K562 (cell line): Measurements from ENCODE around the gene TRABD2B. TPM values are rescaled to one million over a fixed set of nuclear protein-coding genes. Genes with fewer than 3 reads are reported as not detected.
A peak's percentile ranks its signal among the peaks of the same experiment; 100 is the strongest.

ENCODE experiments used
- ARID2 ChIP-seq: fragments of 450-650 bp; IDR thresholded peaks from 2 replicates; pipeline ENCODE4 v1.6.1; 2017; ENCODE audit warnings: antibody characterized with exemption, mild to moderate bottlenecking
- EP400 ChIP-seq: fragments of 450-650 bp; IDR thresholded peaks from 2 replicates; pipeline ENCODE4 v1.6.1; 2017; ENCODE audit warnings: antibody characterized with exemption, mild to moderate bottlenecking, moderate library complexity
- HEY1 ChIP-seq: fragments of 250-450 bp; sonication (Bioruptor Pico); IDR thresholded peaks from 2 replicates; pipeline ENCODE4 v1.5.0; 2020; ENCODE audit warnings: mild to moderate bottlenecking, moderate library complexity, borderline replicate concordance
- IRF9 ChIP-seq: fragments of 450-650 bp; IDR thresholded peaks from 2 replicates; pipeline ENCODE4 v1.6.1; 2016; ENCODE audit warnings: missing biosample characterization, missing genetic modification characterization
- KDM2B ChIP-seq: fragments of 250-450 bp; sonication (Bioruptor Pico); IDR thresholded peaks from 2 replicates; pipeline ENCODE4 v1.8.0; 2021; ENCODE audit warnings: mild to moderate bottlenecking, moderate library complexity
- KLF6 ChIP-seq: fragments of 250-450 bp; sonication (Bioruptor Pico); IDR thresholded peaks from 2 replicates; pipeline ENCODE4 v1.4.0; 2020; ENCODE audit warnings: mild to moderate bottlenecking, moderate library complexity, borderline replicate concordance
- LCOR ChIP-seq: sonication (generic); formaldehyde crosslinking; IDR thresholded peaks from 2 replicates; pipeline ENCODE4 v1.8.0; 2022; ENCODE audit warnings: mild to moderate bottlenecking, missing genetic modification reagents
- MYC ChIP-seq, 2 experiments: fragments of 250-450 bp in 1 of 2; sonication (Bioruptor Pico) in 1 of 2; IDR thresholded peaks; 2 replicates each; pipeline versions ENCODE4 v1.5.1 to v1.6.1; 2012 to 2021; ENCODE audit warnings: low read depth in 2 of 2, borderline replicate concordance in 1 of 2, improper control_type of control experiment in 1 of 2, low read length in 1 of 2, mild to moderate bottlenecking in 1 of 2, moderate library complexity in 1 of 2
- NCOA1 ChIP-seq: fragments of 450-650 bp; IDR thresholded peaks from 2 replicates; pipeline ENCODE4 v1.6.1; 2016; ENCODE audit warnings: low read depth
- NCOA6 ChIP-seq: fragments of 450-650 bp; IDR thresholded peaks from 2 replicates; pipeline ENCODE4 v1.6.1; 2017; ENCODE audit warnings: mild to moderate bottlenecking
- NRF1 ChIP-seq, 2 experiments: fragments of 450-650 bp; IDR thresholded peaks in 1 of 2; conservative IDR thresholded peaks in 1 of 2; 2 replicates each; pipeline ENCODE4 v1.6.1; 2014; ENCODE audit warnings: mild to moderate bottlenecking in 2 of 2
- SMARCB1 ChIP-seq: IDR thresholded peaks from 2 replicates; pipeline ENCODE4 v1.6.1; 2011; ENCODE audit warnings: improper control_type of control experiment, low read depth; ENCODE audit not compliant: insufficient read length
- SNRNP70 ChIP-seq: fragments of 200-400 bp; formaldehyde crosslinking; optimal IDR thresholded peaks from 2 replicates; pipeline ENCODE3; 2017; ENCODE audit warnings: low read depth, low read length
- STAG1 ChIP-seq: sonication (generic); formaldehyde crosslinking; IDR thresholded peaks from 2 replicates; pipeline ENCODE4 v1.5.0; 2020; ENCODE audit warnings: missing genetic modification reagents, borderline replicate concordance
- TFAP4 ChIP-seq: sonication (generic); formaldehyde crosslinking; IDR thresholded peaks from 2 replicates; pipeline ENCODE4 v1.8.0; 2022; ENCODE audit warnings: missing genetic modification reagents, mild to moderate bottlenecking, moderate library complexity, borderline replicate concordance
- TGIF2 ChIP-seq: sonication (generic); formaldehyde crosslinking; IDR thresholded peaks from 2 replicates; pipeline ENCODE4 v1.8.1; 2022; ENCODE audit warnings: mild to moderate bottlenecking, missing genetic modification reagents, moderate library complexity
- ZC3H8 ChIP-seq: fragments of 450-650 bp; IDR thresholded peaks from 2 replicates; pipeline ENCODE4 v1.6.1; 2017
- ZNF217 ChIP-seq: sonication (generic); formaldehyde crosslinking; IDR thresholded peaks from 2 replicates; pipeline ENCODE4 v1.8.0; 2022; ENCODE audit warnings: mild to moderate bottlenecking, missing genetic modification reagents
- ZNF347 ChIP-seq: fragments of 450-650 bp; formaldehyde crosslinking; IDR thresholded peaks from 2 replicates; pipeline ENCODE4 v1.4.0; 2020; ENCODE audit warnings: low read depth, mild to moderate bottlenecking, moderate library complexity
- ZNF551 ChIP-seq: fragments of 250-450 bp; sonication (Bioruptor Pico); IDR thresholded peaks from 2 replicates; pipeline ENCODE4 v1.5.0; 2021; ENCODE audit warnings: mild to moderate bottlenecking, moderate library complexity
- ZNF75A ChIP-seq: fragments of 450-650 bp; formaldehyde crosslinking; IDR thresholded peaks from 2 replicates; pipeline ENCODE4 v1.4.0; 2020; ENCODE audit warnings: mild to moderate bottlenecking
- ZNF830 ChIP-seq: fragments of 250-450 bp; sonication (Bioruptor Pico); IDR thresholded peaks from 2 replicates; pipeline ENCODE4 v1.5.0; 2021; ENCODE audit warnings: mild to moderate bottlenecking
- polyA plus RNA-seq, 8 experiments: library from polyadenylated mRNA; depleted of rRNA in 4 of 8; stranded (reverse) in 5 of 8; unstranded in 3 of 8; fragments of >200 nt; fragmentation: Nextera tagmentation in 2 of 8; fragmentation: Illumina TruSeq in 1 of 8; extraction: Ambion mirVana in 2 of 8; extraction: Trizol in 1 of 8; gene quantifications; 2 replicates each; pipeline versions ENCODE4 v1.2.1 to v1.2.3, GENCODE V29; 2011 to 2014; ENCODE audit warnings: inconsistent platforms in 1 of 8, missing spikeins in 1 of 8
- total RNA-seq, 7 experiments: library from RNA; depleted of rRNA in 6 of 7; stranded (reverse); fragments of >200 nt in 6 of 7; fragmentation: Illumina TruSeq in 2 of 7; extraction: Trizol in 2 of 7; gene quantifications; 2 replicates each; pipeline versions ENCODE4 v1.2.1 to v1.2.3, GENCODE V29; 2011 to 2021; ENCODE audit warnings: low replicate concordance in 1 of 7

TRABD2B gene
- total and polyA plus RNA-seq, 9 of the 15 experiments (the other 6 are each of a cell fraction or from before 2014, with no cell fraction given) = not detected

DNA sequence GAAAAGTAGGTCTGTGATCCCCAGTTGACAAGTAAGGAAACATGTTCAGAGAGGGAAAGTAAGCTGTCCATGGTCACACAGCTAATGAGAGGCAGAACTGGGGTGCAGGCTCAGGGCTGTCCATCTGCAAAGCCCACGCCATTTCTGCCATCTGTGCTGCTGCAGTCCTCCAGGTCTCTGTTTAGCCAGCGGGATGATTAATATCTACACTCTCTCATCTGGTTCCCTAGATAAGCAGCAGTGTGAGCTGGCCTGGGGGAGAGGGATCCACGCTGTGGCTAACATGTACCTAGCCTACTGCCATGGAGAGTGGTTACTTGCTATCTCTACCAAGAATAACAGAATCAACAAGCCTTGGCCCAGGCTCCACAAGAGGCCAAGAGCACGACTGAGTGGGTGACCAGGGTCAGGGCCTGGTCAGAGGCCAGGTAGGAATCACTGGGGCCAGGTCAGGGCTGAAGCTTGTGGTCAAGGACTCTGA lies 75.2 kb downstream of the TRABD2B start (continued):
- TF ChIP-seq ZNF551 (CRISPR knock-in tag) (no peak), STAG1 (CRISPR knock-in tag) (no peak), LCOR (no peak), NRF1 (conservative IDR thresholded peaks at IDR 0.05 in 1 of 2, IDR thresholded peaks at IDR 0.05 in 1 of 2) (peak; percentile 14 to 28; a peak in 2 of 4 replicates), EP400 (no peak), NCOA6 (no peak), ZNF75A (CRISPR knock-in tag) (no peak), TFAP4 (CRISPR knock-in tag) (peak; percentile 37; the same call in 1 of the 2 replicates), MYC (IDR thresholded peaks at IDR 0.05; ENCODE audit: low read depth, low read length) (0 out of 2 replicates have a peak, but pooled peaks have one; percentile 38), MYC (CRISPR knock-in tag; IDR thresholded peaks at IDR 0.05; ENCODE audit: borderline replicate concordance, low read depth) (no peak), ZNF217 (CRISPR knock-in tag) (no peak), IRF9 (tag) (no peak), SMARCB1 (no peak), ZNF347 (CRISPR knock-in tag) (no peak), TGIF2 (CRISPR knock-in tag) (no peak), ZC3H8 (no peak), KDM2B (no peak), SNRNP70 (no peak), HEY1 (CRISPR knock-in tag) (peak; percentile 56; the same call in 1 of the 2 replicates), KLF6 (CRISPR knock-in tag) (no peak), NCOA1 (no peak), ARID2 (no peak), ZNF830 (no peak)
